Measurements from ENCODE around the gene OMP.

OMP gene

DNA sequence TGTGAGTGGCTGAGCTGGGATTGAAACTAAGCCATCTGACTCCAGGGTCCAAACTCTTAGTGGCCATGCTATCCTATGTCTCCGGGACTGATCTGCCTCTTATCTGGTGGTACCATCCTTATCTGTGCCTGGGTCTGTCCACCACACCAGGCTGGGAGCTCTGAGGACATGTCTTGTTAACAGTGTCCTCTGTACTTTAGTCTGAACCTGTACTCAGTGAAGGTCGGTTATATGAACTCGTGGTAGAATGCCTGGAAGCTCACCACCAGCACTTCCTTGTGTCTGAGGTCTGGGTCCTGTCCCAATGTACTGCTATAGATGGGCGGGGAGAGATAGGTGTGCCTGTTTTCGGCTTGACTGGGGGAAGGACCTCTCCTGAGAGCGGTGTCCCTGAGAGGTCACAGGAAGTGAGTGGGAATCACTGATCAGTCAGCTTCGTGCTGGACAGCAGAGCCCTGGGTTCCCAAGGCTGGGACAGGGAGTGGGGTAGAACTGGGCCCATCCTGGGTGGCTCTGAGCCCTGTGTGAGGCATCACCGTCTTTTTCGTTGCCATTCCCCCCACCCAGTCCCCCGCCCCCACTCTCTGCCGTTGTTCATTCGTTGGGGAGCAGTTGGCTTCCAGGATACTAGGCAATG, 34.3 kb downstream of the OMP start:
- in situ Hi-C loops (cut with HindIII; ENCODE audit: low sequenced_read_pairs) = no loop called here
- TF ChIP-seq, protein P1, sequence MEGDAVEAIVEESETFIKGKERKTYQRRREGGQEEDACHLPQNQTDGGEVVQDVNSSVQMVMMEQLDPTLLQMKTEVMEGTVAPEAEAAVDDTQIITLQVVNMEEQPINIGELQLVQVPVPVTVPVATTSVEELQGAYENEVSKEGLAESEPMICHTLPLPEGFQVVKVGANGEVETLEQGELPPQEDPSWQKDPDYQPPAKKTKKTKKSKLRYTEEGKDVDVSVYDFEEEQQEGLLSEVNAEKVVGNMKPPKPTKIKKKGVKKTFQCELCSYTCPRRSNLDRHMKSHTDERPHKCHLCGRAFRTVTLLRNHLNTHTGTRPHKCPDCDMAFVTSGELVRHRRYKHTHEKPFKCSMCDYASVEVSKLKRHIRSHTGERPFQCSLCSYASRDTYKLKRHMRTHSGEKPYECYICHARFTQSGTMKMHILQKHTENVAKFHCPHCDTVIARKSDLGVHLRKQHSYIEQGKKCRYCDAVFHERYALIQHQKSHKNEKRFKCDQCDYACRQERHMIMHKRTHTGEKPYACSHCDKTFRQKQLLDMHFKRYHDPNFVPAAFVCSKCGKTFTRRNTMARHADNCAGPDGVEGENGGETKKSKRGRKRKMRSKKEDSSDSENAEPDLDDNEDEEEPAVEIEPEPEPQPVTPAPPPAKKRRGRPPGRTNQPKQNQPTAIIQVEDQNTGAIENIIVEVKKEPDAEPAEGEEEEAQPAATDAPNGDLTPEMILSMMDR (IDR thresholded peaks at IDR 0.05; ENCODE audit: low read depth, low read length) = no peak
- H3K4me3 ChIP-seq (ENCODE audit: low read depth, low read length) = no peak overlapping the region
- DNase-seq (ENCODE audit: low read depth, low spot score) = no peak

DNA sequence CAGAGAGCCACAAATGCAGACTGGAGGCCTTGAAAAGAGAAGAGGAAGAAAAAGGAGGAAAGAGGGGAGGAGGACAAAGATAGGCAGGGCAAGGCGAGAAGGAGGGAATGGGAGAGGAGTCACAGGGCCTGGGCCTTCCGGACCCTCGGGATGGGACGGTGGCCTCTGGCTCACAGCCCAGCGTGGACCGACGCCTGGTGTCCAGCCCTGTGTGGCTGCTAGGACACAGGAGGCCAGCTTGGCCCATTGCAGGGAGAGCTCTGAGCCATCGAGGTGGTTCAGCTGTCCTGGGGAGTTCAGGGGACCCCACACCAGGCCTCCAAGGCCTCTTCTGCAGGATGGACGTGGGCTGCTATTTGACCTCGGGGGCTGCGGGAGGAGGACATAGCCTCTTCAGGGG, 34.8 kb downstream of the OMP start:
- in situ Hi-C loops (cut with HindIII; ENCODE audit: low sequenced_read_pairs) = no loop called here
- TF ChIP-seq, protein P1 (IDR thresholded peaks at IDR 0.05; ENCODE audit: low read depth, low read length) = no peak
- H3K4me3 ChIP-seq (ENCODE audit: low read depth, low read length) = no peak overlapping the region
- DNase-seq (ENCODE audit: low read depth, low spot score) = no peak

DNA sequence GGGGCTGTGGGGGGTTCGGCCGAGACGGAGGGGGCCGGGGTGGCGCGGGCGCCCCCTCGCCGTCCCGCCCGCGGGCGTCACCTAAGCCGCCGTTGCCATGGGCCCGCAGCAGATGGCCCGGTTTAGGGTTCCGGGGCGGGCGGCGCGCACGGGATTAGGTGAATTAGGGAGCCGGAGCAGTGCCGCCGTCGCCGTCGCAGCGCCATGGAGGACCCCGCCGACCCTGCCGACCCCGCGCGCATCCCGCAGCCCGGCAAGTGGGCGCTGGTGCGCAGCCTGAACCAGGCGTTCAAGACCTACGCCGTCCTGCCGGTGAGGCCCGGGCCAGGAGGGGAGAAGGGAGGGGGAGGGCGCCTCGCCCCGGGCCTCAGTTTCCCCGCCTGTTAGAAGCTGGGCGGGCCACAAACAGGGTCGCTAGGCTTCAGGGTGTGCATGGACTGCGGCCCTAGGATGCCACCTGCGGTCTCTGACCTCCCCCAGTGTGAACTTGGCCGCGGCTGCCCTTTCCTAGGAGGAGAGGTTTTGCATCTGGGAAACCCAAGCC, 35.5 kb downstream of the OMP start:
- in situ Hi-C loops (cut with HindIII; ENCODE audit: low sequenced_read_pairs) = no loop called here
- no peak overlapping the region for H3K4me3 ChIP-seq (ENCODE audit: low read depth, low read length)
- TF ChIP-seq, protein P1 (IDR thresholded peaks at IDR 0.05; ENCODE audit: low read depth, low read length) = no peak
- no peak for DNase-seq (ENCODE audit: low read depth, low spot score)

DNA sequence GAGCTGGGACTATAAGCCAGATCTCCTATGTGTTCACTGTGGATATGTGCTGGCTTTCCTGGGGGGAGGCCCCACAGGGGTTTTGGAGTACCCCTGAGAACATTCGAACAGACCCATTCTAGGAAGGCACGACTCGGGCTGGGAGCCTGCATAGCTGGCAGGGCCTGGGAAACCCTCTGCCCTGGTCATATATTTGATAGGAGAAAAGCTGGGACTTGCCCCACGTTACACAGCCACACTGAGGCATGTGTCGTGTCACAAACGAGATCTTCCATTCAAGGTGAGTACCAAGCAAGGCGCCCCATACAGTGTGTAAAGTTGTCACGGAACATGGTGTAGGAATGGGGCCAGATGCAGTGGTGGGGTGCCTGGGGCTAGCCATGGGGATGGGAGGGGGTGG, 36.6 kb downstream of the OMP start:
- no peak overlapping the region for H3K4me3 ChIP-seq (ENCODE audit: low read depth, low read length)
- in situ Hi-C loops (cut with HindIII; ENCODE audit: low sequenced_read_pairs) = no loop called here
- TF ChIP-seq, protein P1 (IDR thresholded peaks at IDR 0.05; ENCODE audit: low read depth, low read length) = no peak
- no peak for DNase-seq (ENCODE audit: low read depth, low spot score)

DNA sequence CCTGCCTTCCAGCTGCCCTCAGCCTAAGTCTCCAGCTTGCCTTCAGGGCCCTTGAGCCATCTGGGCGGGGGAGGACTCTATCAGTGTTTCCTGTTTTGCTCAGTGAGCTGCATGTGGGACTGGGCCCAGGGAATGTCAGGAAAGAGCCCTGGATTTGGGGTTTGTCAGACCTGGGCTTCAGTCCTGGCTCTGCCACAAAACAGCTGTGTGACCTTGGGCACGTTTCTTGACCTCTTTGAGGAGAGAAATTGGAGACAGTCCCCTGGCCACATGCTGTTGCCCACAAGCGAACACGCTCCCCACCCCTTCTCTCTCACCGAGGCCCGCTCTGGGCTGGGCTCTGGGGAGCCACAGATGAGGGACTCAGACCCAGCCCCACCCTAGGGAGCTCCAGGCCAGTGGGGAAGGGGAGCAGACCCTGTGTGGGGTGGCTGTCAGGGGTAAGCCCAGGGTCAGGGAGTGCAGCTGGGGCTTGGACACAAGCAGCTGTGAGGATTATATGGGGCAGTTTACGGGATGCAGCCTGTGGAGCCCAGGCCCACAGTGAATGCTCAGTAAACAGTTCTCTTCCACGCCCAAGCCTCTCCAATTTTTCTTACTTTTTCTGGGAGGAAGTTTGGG, 37.7 kb downstream of the OMP start:
- in situ Hi-C loops (cut with HindIII; ENCODE audit: low sequenced_read_pairs) = no loop called here
- no peak for DNase-seq (ENCODE audit: low read depth, low spot score)
- TF ChIP-seq, protein P1 (IDR thresholded peaks at IDR 0.05; ENCODE audit: low read depth, low read length) = no peak
- H3K4me3 ChIP-seq (ENCODE audit: low read depth, low read length) = no peak overlapping the region

DNA sequence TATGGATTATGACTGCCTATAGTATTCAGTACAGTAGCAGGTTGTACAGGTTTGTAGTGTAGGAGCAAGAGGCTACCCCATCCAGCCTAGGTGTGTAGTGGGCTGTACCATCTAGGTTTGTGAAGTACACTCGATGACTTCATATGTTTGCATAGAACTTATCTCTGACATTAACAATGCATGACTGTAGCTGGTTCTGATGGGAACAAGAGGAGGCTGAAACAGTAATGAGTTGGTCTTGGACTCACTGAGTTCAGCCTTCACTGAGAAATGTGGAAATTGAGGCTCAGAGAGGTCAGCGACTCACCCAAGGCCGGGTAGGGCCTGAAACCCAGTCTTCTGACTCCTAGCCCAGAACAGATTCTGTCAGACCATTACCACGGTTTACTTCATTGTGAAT, 38.4 kb downstream of the OMP start:
- peak; percentile 55 for DNase-seq (ENCODE audit: low read depth, low spot score)
- H3K4me3 ChIP-seq (ENCODE audit: low read depth, low read length) = no peak overlapping the region
- in situ Hi-C loops (cut with HindIII; ENCODE audit: low sequenced_read_pairs) = no loop called here
- TF ChIP-seq, protein P1 (IDR thresholded peaks at IDR 0.05; ENCODE audit: low read depth, low read length) = no peak
